Spinal cord (tissue), 10 donors: ENCODE results near the gene HMGB2. TPM values are rescaled to one million over a fixed set of nuclear protein-coding genes. Genes with fewer than 3 reads are reported as not detected.
A peak's percentile ranks its signal among the peaks of the same experiment; 100 is the strongest.

Experiments used
- DNase-seq, 6 donors: peaks; one replicate each; pipeline versions ENCODE4 v3.0.0 to v3.0.0-alpha.2; 2013 to 2015; ENCODE audit warnings: low spot score in 6 of 6, low read depth in 4 of 6
- H3K27ac ChIP-seq: one replicate; pipeline ENCODE4 v1.5.1; 2013; ENCODE audit warnings: low read depth, low read length, control low read depth
- H3K27me3 ChIP-seq: one replicate; pipeline ENCODE4 v1.6.1; 2013; ENCODE audit warnings: low read length; ENCODE audit not compliant: control insufficient read depth, insufficient read depth
- H3K36me3 ChIP-seq: one replicate; pipeline ENCODE4 v1.6.1; 2013; ENCODE audit warnings: low read length; ENCODE audit not compliant: control insufficient read depth, insufficient read depth
- H3K4me1 ChIP-seq: one replicate; pipeline ENCODE4 v1.6.1; 2013; ENCODE audit warnings: low read length; ENCODE audit not compliant: control insufficient read depth, insufficient read depth
- H3K4me3 ChIP-seq: one replicate; pipeline ENCODE4 v1.5.1; 2013; ENCODE audit warnings: low read depth, low read length, control low read depth
- H3K9me3 ChIP-seq: one replicate; pipeline ENCODE4 v1.6.1; 2013; ENCODE audit warnings: low read length; ENCODE audit not compliant: control insufficient read depth, insufficient read depth
- WGBS: methylation state at CpG from one replicate; pipeline ENCODE4 v1.1.5; 2013; ENCODE audit warnings: missing lambda C conversion rate; ENCODE audit not compliant: insufficient coverage; 5-methylcytosine and 5-hydroxymethylcytosine counted together
- polyA plus RNA-seq, 2 donors: library from polyadenylated mRNA; unstranded; fragments of 120-200 nt; gene quantifications; one replicate each; pipeline ENCODE4 v1.2.1, GENCODE V29; 2013; ENCODE audit not compliant: insufficient read length in 2 of 2
- total RNA-seq, 2 donors: library from RNA; depleted of rRNA in 1 of 2; stranded (reverse); fragments of 120-200 nt in 1 of 2; fragments of >200 nt in 1 of 2; gene quantifications; one replicate each; pipeline versions ENCODE4 v1.2.3 to v1.2.4, GENCODE V29; 2013 to 2014
- donor health status: healthy.

The HMGB2 gene
- total and polyA plus RNA-seq, 4 donors, result 52.3 to 132 (median 113) TPM

DNA sequence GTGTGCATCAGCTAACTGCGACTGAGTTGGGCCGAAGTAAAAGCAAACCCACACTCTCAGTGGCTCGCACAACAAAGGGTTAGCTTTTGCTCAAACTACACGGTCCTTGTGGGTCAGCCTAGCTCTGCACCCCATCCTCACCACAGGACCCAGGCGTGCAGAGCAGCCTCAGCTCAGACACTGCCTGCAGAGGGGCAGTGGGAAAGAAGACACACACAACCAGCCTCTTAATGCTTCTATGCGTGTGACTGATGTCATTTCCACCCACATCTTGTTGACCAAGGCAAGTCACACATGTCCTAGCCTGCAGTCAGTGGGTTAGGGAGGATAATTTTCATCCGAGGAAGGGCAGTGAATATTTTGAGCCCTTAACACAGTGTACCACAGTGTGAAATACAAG, 40.5 kb downstream of the HMGB2 start:
- 67% methylated on average over 5 of the region's 7 CpGs for WGBS
- H3K4me1 ChIP-seq, result no peaks in the 10 kb centered on the region
- DNase-seq, result no peak
- no peaks in the 10 kb centered on the region for H3K36me3 ChIP-seq
- no peaks in the 10 kb centered on the region for H3K9me3 ChIP-seq
- H3K27me3 ChIP-seq, result no peaks in the 10 kb centered on the region
- no peak overlapping the region for H3K27ac ChIP-seq
- H3K4me3 ChIP-seq, result no peak overlapping the region

DNA sequence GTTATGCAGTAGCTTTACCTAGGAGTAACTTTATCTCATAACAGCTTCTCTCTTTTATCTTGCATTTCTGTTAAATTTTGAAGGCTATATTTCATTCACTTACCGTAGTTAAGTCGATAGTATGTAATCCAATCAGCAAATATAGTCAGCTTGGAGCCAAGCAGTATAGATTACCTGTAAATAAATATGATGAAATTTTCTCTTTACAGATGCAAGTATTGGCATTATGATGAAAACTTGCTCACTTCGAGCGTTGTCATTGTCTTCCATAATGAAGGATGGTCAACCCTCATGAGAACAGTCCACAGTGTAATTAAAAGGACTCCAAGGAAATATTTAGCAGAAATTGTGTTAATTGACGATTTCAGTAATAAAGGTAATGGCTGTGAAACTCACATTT, 42.3 kb downstream of the HMGB2 start:
- Histone ChIP-seq H3K4me3 (no peak overlapping the region), H3K27me3 (no peaks in the 10 kb centered on the region), H3K27ac (no peak overlapping the region), H3K9me3 (peaks cover 7% of the 10 kb centered on the region), H3K4me1 (no peaks in the 10 kb centered on the region), H3K36me3 (no peaks in the 10 kb centered on the region)
- no CpG with 5 or more reads among the region's 5 CpGs for WGBS
- no peak for DNase-seq

DNA sequence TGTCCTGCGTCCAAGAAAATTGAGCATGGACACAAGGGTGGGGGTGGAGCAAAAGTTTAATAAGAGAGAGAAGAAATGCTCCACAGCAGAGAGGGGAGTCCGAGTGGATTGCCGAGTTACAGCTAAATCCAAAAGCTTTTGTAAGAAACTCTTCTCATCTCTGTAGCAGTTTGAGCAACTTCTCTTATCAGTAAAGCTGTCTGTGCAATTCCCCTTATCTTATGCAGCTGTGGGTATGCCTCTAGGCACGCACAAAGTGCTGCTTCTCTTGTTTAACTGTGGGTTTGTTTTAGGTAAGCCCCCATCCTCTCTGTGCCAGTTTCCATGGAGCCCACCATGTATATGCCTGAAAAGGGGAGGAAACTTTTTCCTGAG, 44.8 kb downstream of the HMGB2 start:
- no peaks in the 10 kb centered on the region for H3K27me3 ChIP-seq
- no peak for DNase-seq
- H3K36me3 ChIP-seq, result no peaks in the 10 kb centered on the region
- H3K27ac ChIP-seq, result no peak overlapping the region
- H3K4me1 ChIP-seq, result no peaks in the 10 kb centered on the region
- H3K9me3 ChIP-seq, result peaks cover 14% of the 10 kb centered on the region
- 70% methylated on average over 2 of the region's 4 CpGs for WGBS
- no peak overlapping the region for H3K4me3 ChIP-seq

GRCh38 chr4:173288698-173289352, 45.3 kb downstream of the HMGB2 start:
- no peak overlapping the region for H3K4me3 ChIP-seq
- H3K27ac ChIP-seq, result no peak overlapping the region
- H3K4me1 ChIP-seq, result no peaks in the 10 kb centered on the region
- no peaks in the 10 kb centered on the region for H3K36me3 ChIP-seq
- H3K27me3 ChIP-seq, result no peaks in the 10 kb centered on the region
- no peak for DNase-seq
- peaks cover 14% of the 10 kb centered on the region for H3K9me3 ChIP-seq
- no CpG with 5 or more reads among the region's 3 CpGs for WGBS

GRCh38 chr4:173288296-173288695, 45.9 kb downstream of the HMGB2 start:
- H3K27me3 ChIP-seq, result no peaks in the 10 kb centered on the region
- WGBS, result 80% methylated on average over 1 of the region's 4 CpGs
- DNase-seq, result peak in 2 of 6 donors; percentile 38 to 42
- H3K4me1 ChIP-seq, result no peaks in the 10 kb centered on the region
- H3K27ac ChIP-seq, result no peak overlapping the region
- no peak overlapping the region for H3K4me3 ChIP-seq
- H3K36me3 ChIP-seq, result no peaks in the 10 kb centered on the region
- H3K9me3 ChIP-seq, result peaks cover 14% of the 10 kb centered on the region

DNA sequence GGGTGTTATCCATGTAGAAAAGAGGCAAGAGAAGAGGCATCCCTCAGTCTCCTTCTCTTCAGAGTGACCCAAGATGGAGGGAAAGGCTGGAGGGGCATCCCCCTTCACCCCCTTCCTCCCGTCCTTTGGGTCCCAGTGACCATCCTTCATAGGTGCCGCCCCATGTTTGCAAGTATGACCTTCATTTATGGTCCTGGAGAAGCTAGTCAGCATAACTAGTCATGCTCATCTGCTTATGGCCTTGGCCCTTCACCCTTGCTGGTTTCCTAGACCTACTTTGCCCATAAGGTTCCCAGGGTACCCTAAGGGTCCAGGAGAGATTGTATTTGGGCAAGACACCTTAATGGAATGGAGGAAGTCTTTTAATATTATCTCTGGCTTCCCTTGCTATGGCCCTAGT, 46.7 kb downstream of the HMGB2 start:
- Histone ChIP-seq H3K9me3 (peaks cover 14% of the 10 kb centered on the region), H3K27me3 (no peaks in the 10 kb centered on the region), H3K27ac (no peak overlapping the region), H3K36me3 (no peaks in the 10 kb centered on the region), H3K4me3 (no peak overlapping the region), H3K4me1 (no peaks in the 10 kb centered on the region)
- DNase-seq, result no peak
- 100% methylated on average over 2 of the region's 2 CpGs for WGBS

GRCh38 chr4:173284463-173284862, 49.7 kb downstream of the HMGB2 start:
- Histone ChIP-seq H3K9me3 (peaks cover 14% of the 10 kb centered on the region), H3K27me3 (no peaks in the 10 kb centered on the region), H3K27ac (no peak overlapping the region), H3K4me3 (no peak overlapping the region), H3K36me3 (no peaks in the 10 kb centered on the region), H3K4me1 (no peaks in the 10 kb centered on the region)
- no peak for DNase-seq

DNA sequence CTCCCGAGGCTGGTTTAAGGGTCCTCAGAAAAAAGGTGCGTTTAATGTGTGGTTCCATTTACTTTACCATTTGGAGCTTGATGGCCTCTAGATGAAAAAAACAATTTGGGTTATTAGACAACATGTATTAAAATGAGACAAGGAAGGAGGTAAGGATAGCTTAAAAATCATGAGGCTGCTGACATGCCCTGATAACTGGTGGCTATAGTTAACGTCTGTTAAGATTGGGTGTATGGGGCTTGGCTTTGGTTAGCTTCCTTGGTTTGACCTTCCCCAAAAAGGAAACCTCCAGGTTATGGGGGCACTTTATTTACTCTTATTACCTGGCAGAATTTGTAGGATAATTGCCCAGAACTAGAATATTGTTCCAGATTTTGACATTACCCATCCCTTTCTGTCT, 51.5 kb downstream of the HMGB2 start:
- Histone ChIP-seq H3K4me3 (no peak overlapping the region), H3K9me3 (peaks cover 14% of the 10 kb centered on the region), H3K27me3 (no peaks in the 10 kb centered on the region), H3K27ac (no peak overlapping the region), H3K4me1 (no peaks in the 10 kb centered on the region), H3K36me3 (no peaks in the 10 kb centered on the region)
- WGBS, result 88% methylated on average over 2 of the region's 3 CpGs
- no peak for DNase-seq

DNA sequence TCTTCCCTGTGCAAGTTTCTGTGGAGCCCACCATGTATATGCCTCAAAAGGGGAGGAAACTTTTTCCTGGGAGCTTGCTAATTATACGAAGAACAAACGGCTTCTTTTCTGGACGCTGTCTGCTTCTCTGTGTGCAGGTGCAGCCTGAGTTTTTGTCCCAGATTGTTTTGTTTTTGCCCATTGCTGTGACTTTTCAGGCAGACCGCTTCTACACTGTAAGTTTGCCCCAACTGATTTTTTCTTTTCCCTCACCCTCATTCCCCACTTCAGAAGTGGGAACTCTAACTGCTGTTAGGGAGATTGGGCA, 51.9 kb downstream of the HMGB2 start:
- WGBS, result 51% methylated on average over 3 of the region's 4 CpGs
- H3K4me1 ChIP-seq, result no peaks in the 10 kb centered on the region
- no peaks in the 10 kb centered on the region for H3K36me3 ChIP-seq
- H3K27ac ChIP-seq, result no peak overlapping the region
- no peak overlapping the region for H3K4me3 ChIP-seq
- H3K9me3 ChIP-seq, result peaks cover 10% of the 10 kb centered on the region
- H3K27me3 ChIP-seq, result no peaks in the 10 kb centered on the region
- no peak for DNase-seq

GRCh38 chr4:173281406-173282255, 52.5 kb downstream of the HMGB2 start:
- Histone ChIP-seq H3K4me1 (no peaks in the 10 kb centered on the region), H3K9me3 (peaks cover 7% of the 10 kb centered on the region), H3K36me3 (no peaks in the 10 kb centered on the region), H3K27ac (no peak overlapping the region), H3K4me3 (no peak overlapping the region), H3K27me3 (no peaks in the 10 kb centered on the region)
- WGBS, result 92% methylated on average over 9 of the region's 14 CpGs
- no peak for DNase-seq
